ENCODE data around the gene RASGRP1. TPM values are rescaled to one million over a fixed set of nuclear protein-coding genes. Genes with fewer than 3 reads are reported as not detected.

RASGRP1 gene
- total RNA-seq, 1 experiment from 2014 or later: 0.85 TPM

DNA sequence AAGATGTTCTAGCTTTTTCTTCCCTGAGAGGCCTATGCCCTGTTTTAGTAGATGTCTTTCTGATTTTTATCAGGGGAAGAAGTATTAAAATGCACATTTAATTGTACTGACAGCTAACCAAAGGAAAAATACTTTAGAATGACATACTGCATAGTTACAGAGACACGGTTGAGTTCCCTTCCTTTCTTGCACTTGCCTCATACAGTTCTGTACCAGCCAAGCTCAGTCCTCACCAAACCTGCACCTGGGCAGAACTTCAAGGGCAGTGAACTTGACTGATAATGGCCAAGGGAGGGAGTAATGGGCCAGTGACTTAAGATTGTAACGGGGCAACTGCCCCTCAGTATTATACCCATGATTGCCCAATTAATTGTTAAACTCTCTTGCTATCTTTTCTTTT lies 34.1 kb upstream of the RASGRP1 start:
- H3K4me3 Mint-ChIP-seq: no peak overlapping the region
- Histone ChIP-seq H3K4me2 (ENCODE audit: insufficient read depth, insufficient read length, low read length) (no peak overlapping the region), H3K23ac (ENCODE audit: insufficient read length, low read depth, low read length) (no peak overlapping the region), H2AFZ (ENCODE audit: low read length) (no peak overlapping the region), H3K4ac (ENCODE audit: low read depth, low read length) (no peak overlapping the region), H4K20me1 (ENCODE audit: control insufficient read depth, insufficient read depth, insufficient read length) (no peaks in the 10 kb centered on the region), H2BK15ac (ENCODE audit: low read depth, low read length) (no peak overlapping the region), H3K4me1 (ENCODE audit: insufficient read depth, low read length) (no peaks in the 10 kb centered on the region), H3K56ac (ENCODE audit: insufficient read length, low read depth, low read length) (no peak overlapping the region), H3K14ac (ENCODE audit: insufficient read depth, low read length) (no peak overlapping the region), H4K91ac (ENCODE audit: insufficient read length, low read depth, low read length) (no peak overlapping the region), H2BK12ac (ENCODE audit: insufficient read length, low read depth, low read length) (no peak overlapping the region), H4K5ac (ENCODE audit: insufficient read length, low read depth, low read length) (no peak overlapping the region), H3K9ac (ENCODE audit: extremely low read depth, insufficient read length, low read length) (no peak overlapping the region), H3K79me2 (ENCODE audit: insufficient read depth, low read length) (no peaks in the 10 kb centered on the region), H3K9me3 (ENCODE audit: control insufficient read depth, low read depth, low read length) (no peaks in the 10 kb centered on the region), H3K27me3 (ENCODE audit: insufficient read depth, low read length) (no peaks in the 10 kb centered on the region), H2AK5ac (ENCODE audit: insufficient read length, low read length) (no peak overlapping the region), H2BK20ac (ENCODE audit: low read depth, low read length, poor library complexity, severe bottlenecking) (no peak overlapping the region), H4K8ac (replicated peaks; ENCODE audit: insufficient read length, low read depth, low read length) (no peak overlapping the region), H3K27ac (ENCODE audit: insufficient read length, low read depth, low read length) (no peak overlapping the region), H3T11ph (ENCODE audit: low read length) (no peak overlapping the region), H3K79me1 (ENCODE audit: insufficient read depth, low read depth, low read length, poor library complexity, severe bottlenecking) (no peaks in the 10 kb centered on the region), H2BK120ac (ENCODE audit: low read depth, low read length, poor library complexity, severe bottlenecking) (no peak overlapping the region), H3K18ac (ENCODE audit: insufficient read length, low read depth, low read length) (no peak overlapping the region), H3K23me2 (ENCODE audit: insufficient read length, low read depth, low read length, poor library complexity, severe bottlenecking) (no peaks in the 10 kb centered on the region), H2BK5ac (ENCODE audit: insufficient read length, low read length) (no peak overlapping the region)
- DNase-seq: no peak
- peaks cover 3% of the 10 kb centered on the region; the same call in 1 of the 2 replicates for H3K27me3 Mint-ChIP-seq (ENCODE audit: low read depth)
- no peaks in the 10 kb centered on the region; a peak in 2 of 5 replicates for H3K9me3 Mint-ChIP-seq
- no peaks in the 10 kb centered on the region for H3K36me3 Mint-ChIP-seq (ENCODE audit: insufficient read depth in 1 of 3, low read depth in 3 of 3)
- TF ChIP-seq, protein P1, sequence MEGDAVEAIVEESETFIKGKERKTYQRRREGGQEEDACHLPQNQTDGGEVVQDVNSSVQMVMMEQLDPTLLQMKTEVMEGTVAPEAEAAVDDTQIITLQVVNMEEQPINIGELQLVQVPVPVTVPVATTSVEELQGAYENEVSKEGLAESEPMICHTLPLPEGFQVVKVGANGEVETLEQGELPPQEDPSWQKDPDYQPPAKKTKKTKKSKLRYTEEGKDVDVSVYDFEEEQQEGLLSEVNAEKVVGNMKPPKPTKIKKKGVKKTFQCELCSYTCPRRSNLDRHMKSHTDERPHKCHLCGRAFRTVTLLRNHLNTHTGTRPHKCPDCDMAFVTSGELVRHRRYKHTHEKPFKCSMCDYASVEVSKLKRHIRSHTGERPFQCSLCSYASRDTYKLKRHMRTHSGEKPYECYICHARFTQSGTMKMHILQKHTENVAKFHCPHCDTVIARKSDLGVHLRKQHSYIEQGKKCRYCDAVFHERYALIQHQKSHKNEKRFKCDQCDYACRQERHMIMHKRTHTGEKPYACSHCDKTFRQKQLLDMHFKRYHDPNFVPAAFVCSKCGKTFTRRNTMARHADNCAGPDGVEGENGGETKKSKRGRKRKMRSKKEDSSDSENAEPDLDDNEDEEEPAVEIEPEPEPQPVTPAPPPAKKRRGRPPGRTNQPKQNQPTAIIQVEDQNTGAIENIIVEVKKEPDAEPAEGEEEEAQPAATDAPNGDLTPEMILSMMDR (conservative IDR thresholded peaks at IDR 0.05): no peak
- peaks cover 3 to 7% of the 10 kb centered on the region in 2 experiments; a peak in 3 of 4 replicates for H3K4me1 Mint-ChIP-seq
- no CpG with 5 or more reads among the region's 2 CpGs for WGBS (ENCODE audit: extremely low coverage, insufficient read length, low lambda C conversion rate)
- no peak overlapping the region for H3K27ac Mint-ChIP-seq
